Stimulated activated CD8-positive, alpha-beta memory T cell treated with anti-CD3 and anti-CD28 coated beads, Interleukin-4, amount 100 ng/mL, for 4 hours (primary cell): Measurements from ENCODE around the gene TBCA.
"Not testable (repeated sequence)": the region's sequence is repeated elsewhere in the genome, so short reads cannot be mapped to it uniquely, and the experiment has no call there.

Experiments used
- DNase-seq, 2 donors: peaks; one replicate each; pipeline ENCODE4 v3.0.0-alpha.2; 2020; ENCODE audit warnings: low read depth in 2 of 2, low spot score in 1 of 2

TBCA gene

GRCh38 chr5:77773734-77774280 lies 2.3 kb downstream of the TBCA start:
- DNase-seq: no peak

GRCh38 chr5:77772729-77773128 lies 3.4 kb downstream of the TBCA start:
- DNase-seq: no peak

- DNase-seq: no peak
Observed at GRCh38 chr5:77771452-77771851, 4.7 kb downstream of the TBCA start.

GRCh38 chr5:77770293-77771005 lies 5.7 kb downstream of the TBCA start:
- DNase-seq: no peak

- no peak for DNase-seq
Observed at GRCh38 chr5:77768978-77769377, 7.2 kb downstream of the TBCA start.

- DNase-seq: no peak
Observed at GRCh38 chr5:77767301-77767700, 8.8 kb downstream of the TBCA start.

GRCh38 chr5:77761606-77762005 lies 14.5 kb downstream of the TBCA start:
- no peak for DNase-seq

- no peak for DNase-seq
Observed at GRCh38 chr5:77758141-77758938, 17.8 kb downstream of the TBCA start.

- DNase-seq: no peak
Observed at GRCh38 chr5:77751328-77752023, 24.7 kb downstream of the TBCA start.

GRCh38 chr5:77750928-77751327 lies 25.2 kb downstream of the TBCA start:
- DNase-seq: not testable (repeated sequence)

- DNase-seq: no peak
Observed at GRCh38 chr5:77748160-77748559, 28.0 kb downstream of the TBCA start.

GRCh38 chr5:77744116-77744515 lies 32.0 kb downstream of the TBCA start:
- DNase-seq: no peak

GRCh38 chr5:77743181-77743580 lies 33.0 kb downstream of the TBCA start:
- no peak for DNase-seq

GRCh38 chr5:77741608-77742007 lies 34.5 kb downstream of the TBCA start:
- DNase-seq: no peak

GRCh38 chr5:77734885-77735284 lies 41.3 kb downstream of the TBCA start:
- no peak for DNase-seq

GRCh38 chr5:77733130-77733529 lies 43.0 kb downstream of the TBCA start:
- DNase-seq: no peak

GRCh38 chr5:77727190-77727589 lies 48.9 kb downstream of the TBCA start:
- no peak for DNase-seq

GRCh38 chr5:77725616-77726015 lies 50.5 kb downstream of the TBCA start:
- no peak for DNase-seq

GRCh38 chr5:77724934-77725333 lies 51.2 kb downstream of the TBCA start:
- DNase-seq: no peak

GRCh38 chr5:77719666-77720363 lies 56.3 kb downstream of the TBCA start:
- DNase-seq: no peak
